GM21786 (cell line): Measurements from ENCODE around the gene GAK.

ENCODE experiments used
- ATAC-seq: cut with Tn5 transposase; IDR thresholded peaks from one replicate; pipeline ENCODE4 v1.9.1; 2021; ENCODE audit not compliant: unreplicated experiment

The GAK gene

DNA sequence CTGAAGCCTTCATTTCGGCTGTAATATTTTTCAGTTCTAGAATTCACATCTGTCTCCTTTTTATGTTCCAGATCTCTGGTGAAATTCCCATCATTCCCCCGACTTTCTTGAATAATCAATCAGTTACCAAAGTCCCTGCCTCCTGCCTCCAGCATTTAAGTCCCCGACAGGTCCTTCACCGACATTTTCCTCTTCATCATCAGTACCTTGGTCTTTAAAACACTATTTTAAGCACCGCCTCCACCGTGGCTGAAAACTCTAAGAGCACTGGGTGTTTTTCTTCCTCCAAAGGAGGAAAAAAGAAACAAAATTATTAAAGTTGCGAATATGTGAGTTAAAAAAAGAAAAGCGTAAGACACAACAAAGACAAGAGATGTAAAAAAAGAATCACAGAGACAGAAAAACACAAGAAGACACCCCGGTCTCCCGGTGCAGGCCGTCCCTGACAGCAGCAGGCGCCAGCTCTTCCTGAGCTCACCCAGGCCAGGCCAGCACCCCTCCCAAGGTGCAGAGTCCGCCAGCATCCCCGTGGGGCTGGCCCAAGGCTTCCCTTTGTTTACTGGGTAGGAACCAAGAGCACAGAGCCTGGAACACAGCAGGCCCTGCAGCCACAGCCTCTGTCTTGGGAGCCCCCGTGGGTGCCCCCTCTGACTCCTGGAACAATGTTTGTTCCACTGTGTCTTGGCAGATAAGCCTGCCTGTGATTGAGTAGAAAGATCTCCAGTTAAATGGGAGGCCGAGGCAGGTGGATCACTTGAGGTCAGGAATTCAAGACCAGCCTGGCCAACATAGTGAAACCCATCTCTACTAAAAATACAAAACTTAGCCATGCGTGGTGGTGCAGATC lies 56.9 kb downstream of the GAK start:
- ATAC-seq, result no peak

DNA sequence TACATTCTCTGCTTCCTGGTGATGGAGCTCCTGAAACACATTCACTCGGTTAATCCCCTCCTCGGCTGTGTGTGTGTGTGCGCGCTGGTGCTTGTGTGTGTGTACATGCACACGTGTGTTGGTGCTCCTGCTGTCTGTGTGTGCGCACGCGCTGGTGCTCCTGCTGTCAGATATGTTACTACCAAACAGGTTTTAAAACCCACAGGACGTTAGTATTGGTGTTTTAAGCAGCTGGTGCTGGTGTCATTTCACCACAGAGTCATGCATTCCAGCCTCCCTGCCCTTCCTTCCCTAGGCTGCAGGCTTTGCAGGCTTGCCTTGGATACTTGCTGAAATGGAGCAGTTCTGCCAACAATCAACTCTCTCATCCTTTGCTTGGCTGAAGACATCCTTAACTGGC lies 58.1 kb downstream of the GAK start:
- ATAC-seq, result no peak

DNA sequence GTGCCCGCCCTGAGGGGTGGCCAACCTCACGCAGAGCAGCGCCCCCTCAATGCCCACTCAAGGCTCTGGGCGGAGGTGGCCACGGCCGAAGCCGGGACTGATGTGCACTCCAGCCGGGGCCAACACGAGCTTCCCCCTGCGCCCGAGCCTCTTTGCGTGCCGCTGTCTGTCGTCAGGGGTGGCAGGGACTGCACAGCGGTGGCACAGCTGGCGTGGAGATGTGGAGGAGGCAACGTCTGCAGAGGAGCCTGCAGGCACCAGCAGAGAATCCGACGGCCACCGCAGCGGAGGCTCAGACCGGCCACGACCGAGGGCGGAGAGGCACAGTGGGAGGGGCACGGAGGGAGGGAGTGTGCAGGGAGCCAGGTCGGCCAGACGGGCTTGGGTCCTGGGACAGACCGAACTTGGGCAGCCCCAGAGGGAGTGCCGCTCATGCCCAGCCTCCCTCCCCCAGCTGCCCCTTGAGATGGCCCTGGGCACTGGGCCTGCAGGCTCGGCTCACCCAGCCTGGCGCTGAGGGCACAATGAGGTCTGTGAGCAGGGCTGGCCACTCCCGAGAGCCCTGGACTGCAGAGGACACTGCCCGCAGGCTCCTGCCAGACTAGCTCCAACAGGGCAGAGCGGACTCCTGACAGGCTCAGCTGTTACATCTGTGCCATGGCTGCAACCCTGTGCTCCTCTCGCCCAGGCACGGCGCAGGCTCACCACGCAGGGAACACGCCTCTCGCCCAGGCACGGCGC lies 59.7 kb downstream of the GAK start:
- no peak for ATAC-seq

DNA sequence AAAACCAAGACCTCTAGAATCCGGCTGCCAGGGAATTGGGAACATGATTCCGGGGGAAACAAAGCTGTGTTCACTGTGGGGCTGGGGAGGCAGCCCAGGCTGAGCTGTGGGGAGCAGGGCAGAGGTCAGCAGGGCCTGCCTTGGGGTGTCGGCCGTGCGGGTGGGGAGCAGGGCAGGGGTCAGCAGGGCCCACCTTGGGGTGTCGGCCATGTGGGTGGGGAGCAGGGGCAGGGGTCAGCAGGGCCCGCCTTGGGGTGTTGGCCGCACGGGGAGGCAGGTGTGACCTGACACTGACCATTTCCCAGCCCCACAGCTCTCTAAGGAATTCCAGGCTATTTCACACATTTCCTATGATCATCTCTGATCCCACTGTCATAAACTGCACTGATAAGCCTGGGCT lies 60.6 kb downstream of the GAK start:
- no peak for ATAC-seq

DNA sequence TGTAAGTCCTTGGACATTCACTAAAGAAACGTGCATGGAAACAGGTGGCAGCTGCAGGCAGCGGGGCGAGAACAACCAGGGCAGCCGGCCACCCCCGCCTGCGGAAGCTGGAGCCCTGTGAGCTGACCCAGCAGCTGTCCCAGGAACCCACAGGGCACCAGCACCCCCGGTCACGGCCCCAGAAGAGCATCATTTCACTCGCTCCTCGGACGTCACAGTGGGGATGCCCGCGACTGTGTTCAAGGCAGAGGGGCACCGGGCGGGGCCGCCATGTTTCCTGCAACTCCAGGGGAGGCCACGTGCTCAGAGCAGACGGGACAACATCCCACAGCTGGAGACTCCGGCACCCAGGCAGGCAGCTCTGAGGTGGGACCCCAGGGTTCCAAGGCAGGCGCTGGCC lies 61.2 kb downstream of the GAK start:
- no peak for ATAC-seq

DNA sequence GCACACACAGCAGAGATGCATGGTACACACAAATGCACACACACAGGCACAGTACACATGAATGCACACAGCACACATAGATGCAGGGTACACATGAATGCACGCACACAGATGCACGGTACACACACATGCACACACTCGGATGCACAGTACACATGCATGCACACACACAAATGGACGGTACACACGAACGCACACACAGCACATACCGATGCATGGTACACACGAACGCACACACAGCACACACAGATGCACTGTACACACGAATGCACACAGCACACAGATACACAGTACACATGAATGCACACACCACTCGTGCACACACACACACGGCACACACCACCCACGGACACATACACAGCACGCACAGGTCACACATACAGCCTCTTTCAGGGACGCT lies 62.3 kb downstream of the GAK start:
- ATAC-seq, result no peak

DNA sequence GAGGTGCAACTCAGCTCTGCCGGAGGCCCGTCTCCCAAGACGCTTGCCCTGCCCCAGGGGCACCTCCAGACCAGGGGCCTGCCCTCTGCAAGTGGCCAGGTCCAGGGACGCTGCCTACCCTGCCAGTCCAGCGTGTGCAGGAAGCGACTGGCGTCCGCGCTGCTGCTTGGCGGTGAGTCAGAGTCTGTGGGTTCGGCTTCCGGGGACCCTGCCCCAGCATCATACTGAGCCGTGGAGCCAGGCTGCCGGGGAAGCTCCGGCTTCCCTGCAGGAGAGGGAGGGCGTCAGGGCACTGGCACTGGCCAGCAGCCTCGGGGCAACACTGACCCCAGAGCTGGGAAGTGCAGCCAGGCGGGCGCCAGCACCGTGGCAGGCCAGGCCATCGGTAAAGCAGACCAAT lies 63.7 kb downstream of the GAK start:
- no peak for ATAC-seq

DNA sequence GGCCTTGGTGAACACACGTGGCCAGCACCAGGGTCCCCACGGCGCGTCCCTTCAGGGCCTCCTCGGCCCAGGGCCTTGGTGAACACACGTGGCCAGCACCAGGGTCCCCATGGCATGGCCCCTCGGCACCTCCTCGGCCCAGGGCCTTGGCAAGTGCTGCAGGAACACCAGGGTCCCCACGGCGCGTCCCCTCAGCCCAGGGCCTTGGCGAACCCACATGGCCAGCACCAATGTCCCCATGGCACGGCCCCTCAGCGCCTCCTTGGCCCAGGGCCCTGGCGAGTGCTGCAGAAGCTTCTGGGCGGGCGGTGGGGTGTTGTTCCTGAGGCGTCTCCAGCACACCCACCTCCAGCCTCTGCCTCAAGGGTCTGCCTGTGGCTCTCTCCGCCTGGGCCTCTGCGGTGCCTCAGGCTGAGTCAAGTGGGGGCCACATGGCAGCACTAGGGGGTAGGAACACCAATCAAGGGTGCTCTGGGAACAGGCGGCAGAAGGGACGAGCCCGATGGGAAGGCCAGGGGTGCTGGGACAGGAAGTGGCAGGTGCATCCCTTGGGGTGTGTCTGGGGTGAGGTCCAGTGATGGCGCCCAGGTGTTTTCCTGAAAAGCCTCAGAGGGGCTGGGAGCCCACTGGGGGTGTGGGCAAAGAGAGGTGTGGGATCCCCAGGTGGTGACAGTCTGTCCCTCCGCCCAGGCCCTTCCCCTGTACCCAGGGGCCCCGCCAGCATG lies 64.4 kb downstream of the GAK start:
- no peak for ATAC-seq

DNA sequence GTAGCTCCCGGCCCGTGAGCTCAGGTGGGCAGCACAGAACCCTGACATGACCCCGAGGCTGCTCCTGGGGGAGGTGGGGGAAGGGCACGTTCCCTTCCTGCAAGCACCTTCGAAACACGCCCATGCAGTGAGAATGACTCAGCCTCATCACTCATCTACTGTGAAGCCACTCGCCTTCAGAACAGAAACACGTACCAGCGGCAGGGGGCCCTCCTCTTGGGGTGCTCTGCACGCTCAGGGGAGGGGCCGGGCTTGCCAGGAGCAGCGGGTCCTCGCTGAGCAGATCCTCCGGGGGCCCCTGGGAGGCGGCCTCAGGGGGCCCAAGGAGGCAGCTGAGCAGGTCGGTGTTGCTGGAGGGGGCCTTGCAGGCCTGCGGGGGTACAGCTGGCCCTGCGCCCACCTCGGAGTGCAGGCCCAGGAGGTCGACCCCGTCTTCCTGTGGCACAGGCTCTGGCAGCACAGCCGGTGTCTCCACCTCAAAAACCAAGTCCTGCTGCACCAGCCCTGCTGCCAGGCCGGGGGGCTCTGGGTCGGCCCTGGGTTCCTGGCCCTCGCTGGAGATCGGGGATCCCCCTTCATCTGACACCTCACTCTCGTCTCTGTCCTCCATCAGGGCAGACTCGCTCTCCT lies 65.2 kb downstream of the GAK start:
- ATAC-seq, result no peak

DNA sequence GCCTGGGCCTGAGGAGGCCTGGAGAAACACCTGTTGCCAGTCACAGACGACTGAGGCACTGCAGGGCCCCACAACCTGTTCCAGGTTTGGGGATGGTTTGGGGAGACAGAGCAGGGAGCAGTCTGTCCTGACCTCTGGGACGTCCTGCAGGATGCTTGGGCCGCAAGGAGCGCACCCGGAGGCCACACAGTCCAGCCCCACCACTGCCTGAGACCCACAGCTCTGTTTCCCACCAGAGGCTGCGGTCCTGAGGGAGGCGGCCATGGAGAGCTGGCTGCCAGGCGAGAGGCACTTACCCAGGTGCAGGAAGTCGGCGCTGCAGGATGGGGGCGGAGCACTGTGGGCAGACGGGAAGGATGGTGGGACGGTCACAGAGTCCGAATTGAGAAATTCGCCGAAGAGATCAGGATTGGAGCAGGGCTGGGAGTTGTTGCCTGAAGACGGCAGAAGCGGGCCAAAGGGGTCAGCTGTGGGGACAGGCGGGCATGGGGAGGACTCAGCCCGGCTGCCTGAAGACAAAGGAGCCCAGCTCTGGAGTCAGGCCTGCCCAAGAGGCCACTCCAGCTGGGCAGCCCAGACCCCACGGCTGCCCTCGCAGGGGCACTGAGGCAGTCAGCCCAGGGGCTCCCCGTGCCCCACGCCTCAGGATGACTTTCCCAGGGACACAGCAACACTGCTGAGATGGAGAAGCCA lies 65.9 kb downstream of the GAK start:
- ATAC-seq, result no peak

DNA sequence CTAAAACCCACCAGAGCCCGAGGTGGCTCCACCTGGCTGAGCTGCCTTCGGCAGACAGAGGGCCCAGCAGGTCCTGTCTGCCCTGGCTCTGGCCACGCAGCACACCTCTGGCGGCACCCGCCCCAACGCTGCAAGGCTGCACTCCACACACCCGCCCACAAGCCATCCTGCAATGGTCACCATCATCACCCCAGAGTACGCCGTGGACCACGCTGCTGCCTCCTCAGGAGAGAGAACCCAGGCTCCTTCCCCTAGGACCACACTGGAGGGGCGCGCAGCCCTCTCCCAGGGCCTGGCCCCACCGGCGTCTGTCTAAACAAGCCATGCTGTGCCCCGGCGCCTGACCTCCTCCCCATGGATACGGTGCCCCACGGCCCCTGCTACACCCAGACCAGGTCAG lies 66.5 kb downstream of the GAK start:
- no peak for ATAC-seq

DNA sequence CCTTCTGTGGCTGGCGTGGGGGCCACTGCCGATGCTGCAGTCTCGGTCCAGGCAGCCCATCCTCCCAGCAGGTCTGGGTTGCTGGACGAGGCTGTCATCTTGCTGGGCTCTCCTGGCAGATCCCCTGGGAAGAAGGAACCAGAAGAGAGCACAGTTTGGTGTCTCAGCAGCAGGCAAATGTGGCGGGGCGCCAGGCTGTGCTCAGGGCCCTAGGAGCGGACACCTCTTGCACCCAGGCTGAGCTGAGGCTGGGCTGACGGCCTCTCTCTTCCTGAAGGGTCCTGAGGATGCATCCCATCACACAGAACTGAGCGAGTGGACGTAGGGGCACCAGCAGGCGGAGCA lies 67.0 kb downstream of the GAK start:
- ATAC-seq, result no peak

DNA sequence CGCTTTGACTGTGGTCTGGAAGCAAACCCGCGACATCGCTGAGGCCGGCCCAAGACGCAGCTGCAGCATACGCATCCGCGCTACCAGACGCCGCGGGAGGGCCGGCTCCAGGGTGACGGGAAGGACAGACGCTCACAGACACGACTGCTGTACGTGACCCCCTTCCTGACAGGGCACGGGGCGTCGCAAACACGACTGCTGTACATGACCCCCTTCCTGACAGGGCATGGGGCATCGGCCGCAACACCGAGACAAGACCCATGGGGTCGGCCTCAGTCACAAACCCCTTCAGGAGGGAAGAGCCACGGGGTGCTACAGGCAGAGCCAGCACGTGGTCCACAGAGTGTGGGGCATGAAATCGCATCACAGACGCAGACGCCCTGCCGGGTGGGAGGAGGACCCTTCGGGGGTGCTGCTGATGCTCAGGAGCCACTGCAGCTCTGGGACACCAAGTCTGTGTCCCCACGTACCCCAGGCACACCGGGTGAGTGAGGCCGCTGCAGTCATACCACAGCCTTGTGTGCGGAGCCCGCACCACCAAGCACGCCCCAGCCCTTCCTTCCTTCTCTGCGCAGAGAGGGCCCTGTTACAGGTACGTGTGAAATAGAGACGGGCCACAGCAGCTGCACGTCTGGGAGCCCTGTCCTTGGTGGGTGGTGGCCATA lies 67.5 kb downstream of the GAK start:
- ATAC-seq, result no peak

DNA sequence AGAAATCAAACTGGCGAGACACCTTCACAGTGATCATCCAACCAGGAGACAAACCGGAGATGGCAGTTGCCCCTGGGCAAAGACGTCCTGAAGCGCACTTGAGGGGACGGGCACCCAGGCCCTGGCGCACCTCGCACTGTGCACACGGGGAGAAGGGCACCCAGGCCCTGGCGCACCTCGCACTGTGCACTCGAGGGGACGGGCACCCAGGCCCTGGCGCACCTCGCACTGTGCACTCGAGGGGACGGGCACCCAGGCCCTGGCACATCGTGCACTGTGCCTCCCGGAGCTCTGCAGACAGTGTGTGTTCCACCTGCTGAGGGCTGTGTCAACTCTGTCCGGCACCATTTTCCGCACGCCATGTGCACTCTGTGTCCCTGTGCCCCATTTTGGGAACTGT lies 71.6 kb downstream of the GAK start:
- ATAC-seq, result no peak

DNA sequence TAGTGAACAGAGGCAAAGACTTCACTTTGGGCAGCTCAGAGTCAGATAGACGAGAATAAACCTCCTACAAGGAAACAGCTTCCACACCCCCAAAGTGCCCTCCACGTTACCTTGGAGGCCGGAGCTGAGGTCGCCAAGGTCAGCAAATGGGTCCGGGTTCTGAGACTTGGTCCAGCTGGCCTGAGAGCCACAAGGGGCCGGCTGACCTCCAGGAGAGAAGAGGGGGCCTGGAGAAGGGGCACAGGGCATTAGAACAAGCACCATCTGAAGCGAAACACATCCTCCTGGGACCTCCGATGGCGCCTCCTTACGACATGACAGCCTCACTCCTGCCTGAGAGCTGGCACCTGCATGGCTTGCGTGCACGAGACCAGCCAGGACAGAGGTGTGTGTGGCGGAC lies 72.6 kb downstream of the GAK start:
- no peak for ATAC-seq

DNA sequence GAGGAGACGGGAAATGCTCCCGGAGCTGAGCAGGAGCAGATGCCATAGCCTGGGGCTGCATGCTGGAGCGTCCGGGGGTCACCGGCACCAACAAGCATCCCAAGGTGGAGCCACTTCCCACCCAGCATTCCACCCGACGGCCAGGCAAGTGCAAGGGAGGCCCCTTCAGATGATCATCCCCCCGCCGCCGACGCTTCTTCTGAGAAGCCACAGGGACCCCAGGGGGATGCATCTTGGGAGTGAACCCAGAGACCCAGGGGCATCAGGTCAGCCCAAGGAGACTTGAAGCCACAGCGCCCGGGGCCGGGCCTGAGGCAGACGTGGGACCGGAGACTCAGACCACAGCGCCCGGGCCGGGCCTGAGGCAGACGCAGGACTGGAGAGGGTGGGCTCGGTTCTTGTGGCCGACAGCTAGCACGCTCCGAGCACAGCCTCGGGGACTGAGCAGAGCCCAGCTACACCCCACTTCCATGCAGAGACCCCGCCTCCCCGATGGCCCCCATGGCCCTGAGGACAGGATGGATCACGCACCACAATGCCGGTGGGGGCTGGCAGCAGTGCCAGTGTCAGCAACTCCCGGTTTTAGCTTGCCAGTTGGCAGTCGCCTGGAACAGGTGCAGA lies 73.2 kb downstream of the GAK start:
- no peak for ATAC-seq

DNA sequence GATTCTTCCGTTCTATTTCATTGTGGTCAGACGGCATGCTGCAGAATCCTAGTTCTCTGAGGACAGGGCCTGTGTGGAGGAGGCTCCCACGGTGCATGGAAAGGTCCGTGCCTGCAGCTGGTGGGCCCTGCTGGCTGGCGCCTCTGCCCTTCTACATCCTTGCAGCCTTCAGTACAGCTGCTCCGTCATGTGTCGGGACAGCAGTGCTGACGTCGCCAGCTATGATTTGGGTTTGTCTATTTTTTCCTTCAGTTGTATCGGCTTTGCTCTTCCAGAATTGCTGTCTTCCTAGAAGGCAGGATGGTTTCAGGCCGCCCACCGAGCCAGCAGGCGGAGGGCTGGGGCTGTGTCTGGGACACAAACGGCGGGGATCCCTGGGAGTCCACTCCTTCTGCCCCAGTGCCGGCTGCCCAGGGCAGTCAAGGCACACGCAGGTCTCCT lies 74.1 kb downstream of the GAK start:
- no peak for ATAC-seq

DNA sequence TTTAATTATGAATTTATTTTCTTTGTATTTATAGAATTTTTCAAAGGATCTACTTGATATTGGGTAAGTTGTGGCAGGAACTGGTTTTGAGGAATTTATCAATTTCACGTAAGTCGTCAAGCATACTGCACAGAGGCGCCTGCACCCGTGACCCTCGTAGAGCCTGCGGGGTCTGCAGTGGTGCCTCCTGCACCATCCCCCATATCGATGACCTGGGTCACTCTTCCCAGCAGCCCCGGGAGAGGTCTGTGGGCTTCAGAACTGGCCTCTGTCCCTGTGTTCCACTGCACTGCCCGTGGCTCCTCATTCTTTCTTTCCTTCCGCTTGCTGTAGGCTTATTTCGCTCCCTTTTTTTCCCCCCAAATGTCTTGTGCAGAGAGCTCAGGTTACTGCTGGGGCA lies 74.7 kb downstream of the GAK start:
- ATAC-seq, result no peak

DNA sequence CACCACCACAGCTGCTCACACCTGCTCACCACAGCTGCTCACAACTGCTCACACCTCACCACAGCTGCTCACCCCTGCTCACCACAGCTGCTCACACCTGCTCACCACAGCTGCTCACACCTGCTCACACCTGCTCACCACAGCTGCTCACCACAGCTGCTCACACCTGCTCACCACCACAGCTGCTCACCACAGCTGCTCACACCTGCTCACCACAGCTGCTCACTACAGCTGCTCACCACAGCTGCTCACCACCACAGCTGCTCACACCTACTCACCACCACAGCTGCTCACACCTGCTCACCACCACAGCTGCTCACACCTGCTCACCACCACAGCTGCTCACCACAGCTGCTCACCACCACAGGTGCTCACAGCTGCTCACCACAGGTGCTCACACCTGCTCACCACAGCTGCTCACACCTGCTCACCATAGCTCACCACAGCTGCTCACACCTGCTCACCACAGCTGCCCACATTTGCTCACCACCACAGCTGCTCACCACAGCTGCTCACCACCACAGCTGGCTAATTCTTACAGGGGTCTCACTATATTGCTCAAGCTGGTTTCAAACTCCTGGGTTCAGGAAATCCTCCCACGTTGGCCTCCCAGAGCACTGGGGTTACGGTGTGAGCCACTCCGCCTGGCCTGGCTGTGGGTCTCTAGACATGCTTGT lies 75.8 kb downstream of the GAK start:
- ATAC-seq, result no peak

DNA sequence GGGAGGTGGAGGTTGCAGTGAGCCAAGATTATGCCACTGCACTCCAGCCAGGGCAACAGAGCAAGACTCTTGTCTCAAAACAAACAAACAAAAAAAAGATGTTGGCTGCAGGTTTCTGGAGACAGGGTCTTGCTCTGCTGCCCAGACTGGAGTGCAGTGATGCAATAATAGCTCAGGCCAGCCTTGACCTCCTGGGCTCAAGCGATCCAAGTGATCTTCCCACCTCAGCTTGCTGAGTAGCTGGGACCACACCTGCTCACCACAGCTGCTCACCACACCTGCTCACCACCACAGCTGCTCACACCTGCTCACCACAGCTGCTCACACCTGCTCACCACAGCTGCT lies 76.3 kb downstream of the GAK start:
- no peak for ATAC-seq
